ENCODE results near the gene ZNF148. TPM values are rescaled to one million over a fixed set of nuclear protein-coding genes. Genes with fewer than 3 reads are reported as not detected.

ZNF148 gene
- total and polyA plus RNA-seq, 2 of the 4 experiments (the other 2 are of a cell fraction), result 9.4 to 65.2 TPM

GRCh38 chr3:125246237-125246636 lies 128.9 kb downstream of the ZNF148 start:
- H2BK15ac ChIP-seq (ENCODE audit: low read depth, low read length), result no peak overlapping the region
- intact Hi-C loops (cut with micrococcal nuclease), result loop anchor here (5.0 kb wide), 1 partner anchor 36 kb away; no protein-coding TSS in a partner anchor
- H3K23ac ChIP-seq (ENCODE audit: low read depth, low read length), result no peak overlapping the region
- H2BK5ac ChIP-seq (ENCODE audit: low read depth, low read length, poor library complexity, severe bottlenecking), result no peak overlapping the region
- H3K56ac ChIP-seq (ENCODE audit: extremely low read depth, insufficient read depth, low read length), result no peak overlapping the region
- peaks cover 3% of the 10 kb centered on the region; the same call in 1 of the 2 replicates for H4K20me1 ChIP-seq (ENCODE audit: insufficient read depth, low read length)
- dilution Hi-C loops (cut with HindIII; ENCODE audit: low sequenced_read_pairs, unreplicated experiment), result no loop called here
- no peaks in the 10 kb centered on the region; the same call in 1 of the 2 replicates for H3K9me1 ChIP-seq (ENCODE audit: insufficient read depth, low read length)
- no peaks in the 10 kb centered on the region for H3K27me3 ChIP-seq (ENCODE audit: control insufficient read depth, insufficient read depth, low read length)
- DNase-seq (no peak), ATAC-seq (ENCODE audit: low read depth) (no peak)
- H2AK5ac ChIP-seq (ENCODE audit: low read depth, low read length), result no peak overlapping the region
- TF ChIP-seq RAD21 (IDR thresholded peaks at IDR 0.05; ENCODE audit: low read length) (no peak), SMC3 (IDR thresholded peaks at IDR 0.05; ENCODE audit: low read depth, low read length) (no peak), RCOR1 (IDR thresholded peaks at IDR 0.05; ENCODE audit: insufficient replicate concordance, low read length) (no peak), MAFK (IDR thresholded peaks at IDR 0.05; ENCODE audit: low read depth, low read length) (peak; percentile 86)
- in situ Hi-C loops (cut with MboI; ENCODE audit: low sequenced_read_pairs), result no loop called here
- no peak overlapping the region for H3K4me2 ChIP-seq (ENCODE audit: low read depth, low read length)
- H3K9ac ChIP-seq (ENCODE audit: low read depth, low read length), result no peak overlapping the region
- H3K4me3 ChIP-seq (ENCODE audit: insufficient read depth, low read depth, low read length), result no peak overlapping the region
- no peak overlapping the region for H2BK120ac ChIP-seq (ENCODE audit: low read depth, low read length)
- H3K4me1 ChIP-seq (ENCODE audit: control insufficient read depth, insufficient read depth, low read length), result no peaks in the 10 kb centered on the region
- H2AFZ ChIP-seq (replicated peaks; ENCODE audit: low read length, poor library complexity), result no peak overlapping the region
- no peak overlapping the region for H4K91ac ChIP-seq (ENCODE audit: insufficient read depth, low read depth, low read length)
- H3K36me3 ChIP-seq (ENCODE audit: control insufficient read depth, insufficient read depth, low read length), result 0 out of 2 replicates have a peak, but pooled peaks cover 1% of the 10 kb centered on the region
- no peak overlapping the region for H3K27ac ChIP-seq (ENCODE audit: insufficient read depth, low read length)
- no peak overlapping the region for H4K5ac ChIP-seq (ENCODE audit: low read depth, low read length)
- ChIA-PET POLR2A (ENCODE audit: unreplicated experiment) (no interaction called here), CTCF (interaction anchor here (1.6 kb wide), 1 partner anchor 9 kb away, joined by 4 read pairs; no protein-coding TSS in a partner anchor)
- H3K14ac ChIP-seq (replicated peaks; ENCODE audit: low read depth, low read length), result no peak overlapping the region
- no peak overlapping the region for H3K4ac ChIP-seq (ENCODE audit: low read depth, low read length)
- H2BK20ac ChIP-seq (ENCODE audit: low read depth, low read length), result no peak overlapping the region
- no peak overlapping the region for H2AK9ac ChIP-seq (replicated peaks; ENCODE audit: low read depth, low read length, poor library complexity)
- peaks cover 4 to 15% of the 10 kb centered on the region in 2 experiments for H3K79me1 ChIP-seq (ENCODE audit: low read depth in 1 of 2, low read length in 2 of 2)
- WGBS, 2 experiments (ENCODE audit: extremely low coverage in 2 of 2, insufficient read length in 1 of 2), result no CpG with 5 or more reads among the region's 1 CpG
- no peak overlapping the region for H3K18ac ChIP-seq (ENCODE audit: low read depth, low read length)
- no TSS peak for BruUV-seq (replicated peaks)
- no peak overlapping the region for H4K8ac ChIP-seq (ENCODE audit: low read depth in 2 of 2, low read length in 2 of 2)
- H3K9me3 ChIP-seq (ENCODE audit: control insufficient read depth, insufficient read depth, low read length), result no peaks in the 10 kb centered on the region

All from IMR-90 (cell line).